A549 (cell line): ENCODE data around the gene IL4. TPM values are rescaled to one million over a fixed set of nuclear protein-coding genes. Genes with fewer than 3 reads are reported as not detected.

Experiments
- ATAC-seq, 2 experiments: fragments of 200-7000 bp in 1 of 2; fragments of >200 bp in 1 of 2; cut with Nextera tagmentation in 1 of 2; cut with Tn5 transposase in 1 of 2; 3 replicates each; pipeline versions ENCODE4 v1.8.0 to v1.9.1; 2018 to 2020; ENCODE audit warnings: mild to moderate bottlenecking in 1 of 2, moderate library complexity in 1 of 2
- CTCF ChIA-PET: fragments of 300-600 bp; sonication (Branson Sonifier 250); formaldehyde crosslinking; extraction: SDS; loops from one replicate; lab custom pipeline; 2021; ENCODE audit warnings: antibody characterized with exemption, inconsistent platforms; lab: Yijun Ruan, JAX
- POLR2A ChIA-PET: fragments of 350-600 bp; formaldehyde crosslinking; extraction: SDS; loops from one replicate; lab custom pipeline; 2021; ENCODE audit warnings: antibody characterized with exemption, inconsistent platforms; lab: Yijun Ruan, JAX
- DNase-seq, 2 experiments: peaks; one replicate each; pipeline versions ENCODE4 v3.0.0 to v3.0.0-alpha.2; 2011 to 2016; ENCODE audit warnings: low read depth in 1 of 2, low spot score in 1 of 2
- FAIRE-seq: peaks from 2 replicates; lab custom pipeline; 2011; peaks lifted over from hg19 to GRCh38; lab: Jason Lieb, UNC
- H3K27ac ChIP-seq, 2 experiments: fragments of >200 bp; sonication (Bioruptor Twin); formaldehyde crosslinking; 3 replicates each; pipeline ENCODE4 v1.5.1; 2016 to 2017
- H3K4me1 ChIP-seq: fragments of >200 bp; sonication (Bioruptor Twin); formaldehyde crosslinking; 3 replicates; pipeline ENCODE4 v1.6.1; 2016
- H3K4me2 ChIP-seq: fragments of >200 bp; sonication (Bioruptor Twin); formaldehyde crosslinking; 3 replicates; pipeline ENCODE4 v1.6.1; 2016
- H3K4me3 ChIP-seq: fragments of >200 bp; sonication (Bioruptor Twin); formaldehyde crosslinking; 3 replicates; pipeline ENCODE4 v1.5.1; 2016
- H3K9me3 ChIP-seq: fragments of >200 bp; sonication (Bioruptor Twin); formaldehyde crosslinking; 3 replicates; pipeline ENCODE4 v1.6.1; 2016
- ESRRA ChIP-seq: fragments of 150-350 bp; IDR thresholded peaks from 2 replicates; pipeline ENCODE4 v1.6.1; 2014; ENCODE audit warnings: mild to moderate bottlenecking, low read length, borderline replicate concordance
- FOXS1 ChIP-seq: fragments of 250-450 bp; sonication (Bioruptor Pico); IDR thresholded peaks from 2 replicates; pipeline ENCODE4 v1.5.0; 2020; ENCODE audit warnings: mild to moderate bottlenecking, moderate library complexity
- HOXA7 ChIP-seq: fragments of 250-450 bp; sonication (Bioruptor Pico); IDR thresholded peaks from 2 replicates; pipeline ENCODE4 v1.5.0; 2020; ENCODE audit warnings: mild to moderate bottlenecking, moderate library complexity
- KDM5A ChIP-seq: fragments of 200-600 bp; sonication (generic); IDR thresholded peaks from 2 replicates; pipeline ENCODE4 v1.6.1; 2016; ENCODE audit warnings: antibody characterized with exemption, mild to moderate bottlenecking
- MAZ ChIP-seq: fragments of 150-350 bp; IDR thresholded peaks from 2 replicates; pipeline ENCODE4 v1.6.1; 2014; ENCODE audit warnings: antibody characterized with exemption, low read depth, low read length, borderline replicate concordance
- MYC ChIP-seq: IDR thresholded peaks from 2 replicates; pipeline ENCODE4 v1.6.1; 2012; ENCODE audit warnings: mild to moderate bottlenecking, inconsistent platforms, low read length, improper control_type of control experiment, borderline replicate concordance
- POLR2AphosphoS2 ChIP-seq: conservative IDR thresholded peaks from 2 replicates; pipeline ENCODE4 v1.6.1; 2012; ENCODE audit warnings: low read length, improper control_type of control experiment, inconsistent platforms
- RAD21 ChIP-seq, 2 experiments: fragments of >200 bp in 1 of 2; sonication (Bioruptor Twin) in 1 of 2; formaldehyde crosslinking in 1 of 2; IDR thresholded peaks in 1 of 2; conservative IDR thresholded peaks in 1 of 2; 2 replicates in 1 of 2; 3 replicates in 1 of 2; pipeline ENCODE4 v1.6.1; 2012 to 2018; ENCODE audit warnings: inconsistent platforms in 1 of 2
- RARB ChIP-seq: fragments of 250-450 bp; sonication (Bioruptor Pico); IDR thresholded peaks from 2 replicates; pipeline ENCODE4 v1.8.0; 2021; ENCODE audit warnings: mild to moderate bottlenecking, moderate library complexity
- RCOR1 ChIP-seq: fragments of 150-350 bp; IDR thresholded peaks from 2 replicates; pipeline ENCODE4 v1.6.1; 2014; ENCODE audit warnings: antibody characterized with exemption, low read length, low read depth
- RNF2 ChIP-seq: fragments of 200-600 bp; sonication (generic); IDR thresholded peaks from 2 replicates; pipeline ENCODE4 v1.6.1; 2016; ENCODE audit warnings: low read depth, mild to moderate bottlenecking, antibody characterized with exemption, moderate library complexity, borderline replicate concordance
- ZC3H11A ChIP-seq: fragments of 450-650 bp; IDR thresholded peaks from 2 replicates; pipeline ENCODE4 v1.6.1; 2014; ENCODE audit warnings: antibody characterized with exemption, mild to moderate bottlenecking
- ZFP36 ChIP-seq: fragments of 450-650 bp; IDR thresholded peaks from 2 replicates; pipeline ENCODE4 v1.6.1; 2014; ENCODE audit warnings: borderline replicate concordance; ENCODE audit not compliant: partially characterized antibody
- ZSCAN20 ChIP-seq: fragments of 250-450 bp; sonication (Bioruptor Pico); IDR thresholded peaks from 2 replicates; pipeline ENCODE4 v1.8.0; 2022; ENCODE audit warnings: mild to moderate bottlenecking, moderate library complexity
- WGBS: methylation state at CpG from one replicate; pipeline ENCODE4 v1.1.6; 2017; ENCODE audit errors: missing lambda C conversion rate; 5-methylcytosine and 5-hydroxymethylcytosine counted together
- polyA plus RNA-seq, 4 experiments: library from polyadenylated mRNA; depleted of rRNA in 3 of 4; stranded (reverse); fragments of >200 nt; fragmentation: RNase III in 1 of 4; extraction: RNeasy Plus Mini Kit Qiagen cat#74134 plus additional on column Dnase treatment in 1 of 4; gene quantifications; 2 replicates in 3 of 4; 3 replicates in 1 of 4; pipeline ENCODE4 v1.2.3, GENCODE V29; 2011 to 2017
- TF ChIP-seq, protein P1 (sequence below): IDR thresholded peaks from 2 replicates; pipeline ENCODE4 v1.6.1; 2012; ENCODE audit warnings: low read depth, borderline replicate concordance
- TF ChIP-seq, protein P2 (sequence below): IDR thresholded peaks from 2 replicates; pipeline ENCODE4 v1.6.1; 2012
- TF ChIP-seq, protein P3 (sequence below): fragments of 150-350 bp; IDR thresholded peaks from 2 replicates; pipeline ENCODE4 v1.6.1; 2014; ENCODE audit warnings: low read depth, mild to moderate bottlenecking, low read length
- TF ChIP-seq, protein P4 (sequence below): fragments of 450-650 bp; IDR thresholded peaks from 2 replicates; pipeline ENCODE4 v1.6.1; 2014; ENCODE audit warnings: antibody characterized with exemption

Gene IL4
- polyA plus RNA-seq, 2 of the 4 experiments (the other 2 are of a cell fraction), result not detected

DNA sequence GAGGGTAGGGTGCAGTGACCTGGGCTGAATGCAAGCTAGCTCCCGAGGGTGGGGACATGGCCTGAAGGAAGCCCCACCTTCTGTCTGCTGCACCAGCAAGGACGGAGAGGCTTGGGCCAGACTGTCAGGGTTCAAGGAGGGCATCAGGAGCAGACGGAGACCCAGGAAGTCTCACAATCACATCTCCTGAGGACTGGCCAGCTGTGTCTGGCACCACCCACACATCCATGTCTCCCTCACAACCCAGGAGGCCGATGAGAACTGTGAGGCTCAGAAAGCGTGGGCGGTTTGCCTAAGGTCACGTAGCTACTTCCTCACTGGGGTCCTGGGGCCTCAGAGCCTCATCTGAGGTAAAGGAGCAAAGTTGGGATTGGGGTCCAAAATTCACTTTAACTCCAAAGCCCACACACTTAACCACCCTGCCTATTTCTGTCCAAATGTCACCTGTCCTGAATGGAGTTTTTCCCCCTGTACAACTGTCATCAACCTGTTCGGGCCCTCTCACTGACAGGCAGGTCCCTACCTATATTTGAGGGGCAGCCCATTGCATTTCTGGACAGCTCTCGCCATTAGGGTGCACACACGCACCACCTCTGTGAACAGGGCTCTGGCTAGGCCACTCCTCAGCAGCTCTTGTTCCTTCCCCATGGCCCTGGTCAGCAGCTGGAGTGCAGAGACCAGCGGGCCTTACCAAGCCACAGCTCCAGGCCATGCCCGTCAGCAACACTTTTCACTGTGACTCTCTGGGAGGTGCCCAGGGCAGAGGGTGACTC is 12.4 kb upstream of the IL4 start:
- no peak overlapping the region for H3K4me2 ChIP-seq
- 83% methylated on average over 12 of the region's 12 CpGs for WGBS
- no peak overlapping the region for H3K27ac ChIP-seq
- ChIA-PET POLR2A (no interaction called here), CTCF (interaction anchor here (0.9 to 6.4 kb wide), 3 partner anchors 17 to 134 kb away, joined by 3 to 37 read pairs (median 3); no protein-coding TSS in a partner anchor)
- H3K4me1 ChIP-seq, result no peaks in the 10 kb centered on the region
- TF ChIP-seq ESRRA (no peak), RAD21 (conservative IDR thresholded peaks at IDR 0.05 in 1 of 2, IDR thresholded peaks at IDR 0.05 in 1 of 2) (peak in 1 of 2 experiments; percentile 28; a peak in 2 of 5 replicates)
- H3K9me3 ChIP-seq, result no peaks in the 10 kb centered on the region
- DNase-seq, result no peak
- peak; percentile 17 to 32; a peak in 4 of 6 replicates for ATAC-seq
- no peak overlapping the region for H3K4me3 ChIP-seq
- no peak for FAIRE-seq

DNA sequence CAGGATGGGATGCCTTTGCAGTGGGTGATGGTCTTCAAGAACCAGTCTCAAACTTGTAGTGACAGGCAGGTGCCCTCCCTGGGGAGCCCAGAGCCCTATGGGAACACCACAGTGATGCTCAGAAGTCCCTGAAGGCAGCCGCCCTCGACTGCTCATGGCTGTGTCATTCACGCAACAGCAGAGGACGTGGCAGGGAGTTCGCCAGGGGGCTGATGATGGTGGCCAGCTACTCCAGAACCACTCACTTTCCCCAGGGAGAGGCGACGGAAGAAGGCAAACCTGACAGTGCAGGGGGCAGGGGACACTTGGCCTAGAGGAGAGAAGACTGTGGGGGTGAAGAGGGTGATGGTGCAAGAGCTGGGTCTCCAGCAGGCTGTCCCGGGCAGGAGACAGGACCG is 11.8 kb upstream of the IL4 start:
- TF ChIP-seq, protein P1, sequence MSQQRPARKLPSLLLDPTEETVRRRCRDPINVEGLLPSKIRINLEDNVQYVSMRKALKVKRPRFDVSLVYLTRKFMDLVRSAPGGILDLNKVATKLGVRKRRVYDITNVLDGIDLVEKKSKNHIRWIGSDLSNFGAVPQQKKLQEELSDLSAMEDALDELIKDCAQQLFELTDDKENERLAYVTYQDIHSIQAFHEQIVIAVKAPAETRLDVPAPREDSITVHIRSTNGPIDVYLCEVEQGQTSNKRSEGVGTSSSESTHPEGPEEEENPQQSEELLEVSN, result no peak
- no peak for TF ChIP-seq HOXA7 (CRISPR knock-in tag)
- no peak overlapping the region for H3K4me3 ChIP-seq
- CTCF ChIA-PET, result interaction anchor here (1.0 to 6.4 kb wide), 2 partner anchors 16 to 25 kb away, joined by 3 to 37 read pairs; no protein-coding TSS in a partner anchor
- FAIRE-seq (no peak), ATAC-seq (no peak; a peak in 1 of 6 replicates), DNase-seq (no peak)
- H3K27ac ChIP-seq, result no peak overlapping the region
- H3K4me1 ChIP-seq, result no peaks in the 10 kb centered on the region
- no peaks in the 10 kb centered on the region for H3K9me3 ChIP-seq
- H3K4me2 ChIP-seq, result no peak overlapping the region
- WGBS, result 93% methylated on average over 9 of the region's 9 CpGs
- POLR2A ChIA-PET, result no interaction called here

DNA sequence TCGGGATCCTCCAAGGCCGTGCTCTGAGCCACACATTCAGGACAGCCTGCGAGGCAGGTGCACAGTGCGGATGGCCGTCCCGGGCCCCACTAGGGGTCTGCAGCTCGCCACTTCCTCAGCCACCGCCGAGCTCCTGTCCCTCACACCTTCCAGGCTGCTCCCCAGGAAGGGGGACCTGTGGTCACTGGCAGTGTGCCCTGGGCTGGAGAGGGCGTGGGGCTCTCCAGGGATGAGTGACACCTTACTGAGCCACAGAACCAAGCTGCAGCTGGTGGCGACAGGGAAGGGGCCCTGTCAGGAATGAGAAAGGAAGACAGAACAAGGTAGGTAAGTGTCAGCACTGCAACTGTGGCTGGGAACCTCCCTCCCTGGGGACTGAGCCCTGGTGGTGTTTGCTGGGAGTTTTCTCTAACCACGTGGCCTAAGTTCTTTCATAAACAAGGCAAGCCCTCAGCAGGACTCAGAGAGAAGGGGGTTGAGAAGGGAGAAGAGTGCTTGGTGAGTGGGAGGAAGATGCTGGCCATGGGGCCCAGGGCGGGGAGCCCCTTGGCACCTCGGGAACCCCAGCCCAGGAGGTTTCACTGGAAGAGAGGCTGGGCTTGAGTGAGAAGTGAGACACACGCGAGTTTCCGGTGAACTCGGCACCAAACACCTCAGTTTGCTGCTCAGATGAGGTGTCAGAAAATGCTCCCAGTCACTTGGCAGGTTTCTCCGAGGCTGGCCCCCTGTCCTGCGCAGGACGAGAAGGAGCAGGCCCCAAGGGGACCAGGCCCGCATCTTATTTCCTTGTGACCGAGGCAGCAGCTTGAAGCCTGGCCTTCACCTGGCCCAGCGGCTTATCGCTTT is 10.6 kb upstream of the IL4 start:
- no peak overlapping the region for H3K4me2 ChIP-seq
- DNase-seq, result peak in 1 of 2 experiments; percentile 13
- ATAC-seq, result peak; percentile 36 to 52; a peak in 5 of 6 replicates
- FAIRE-seq, result no peak
- WGBS, result 85% methylated on average over 24 of the region's 25 CpGs
- CTCF ChIA-PET, result interaction anchor here (0.6 to 6.4 kb wide), 5 partner anchors 11 to 148 kb away, joined by 3 to 37 read pairs (median 3); no protein-coding TSS in a partner anchor
- TF ChIP-seq ZSCAN20 (CRISPR knock-in tag) (no peak), ZC3H11A (no peak), RCOR1 (no peak), KDM5A (no peak), ZFP36 (no peak), MAZ (no peak), POLR2AphosphoS2 (no peak), RNF2 (no peak), FOXS1 (no peak), RARB (CRISPR knock-in tag) (no peak), ESRRA (no peak), MYC (no peak)
- TF ChIP-seq, protein P2, sequence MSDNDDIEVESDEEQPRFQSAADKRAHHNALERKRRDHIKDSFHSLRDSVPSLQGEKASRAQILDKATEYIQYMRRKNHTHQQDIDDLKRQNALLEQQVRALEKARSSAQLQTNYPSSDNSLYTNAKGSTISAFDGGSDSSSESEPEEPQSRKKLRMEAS, result no peak
- TF ChIP-seq, protein P3, sequence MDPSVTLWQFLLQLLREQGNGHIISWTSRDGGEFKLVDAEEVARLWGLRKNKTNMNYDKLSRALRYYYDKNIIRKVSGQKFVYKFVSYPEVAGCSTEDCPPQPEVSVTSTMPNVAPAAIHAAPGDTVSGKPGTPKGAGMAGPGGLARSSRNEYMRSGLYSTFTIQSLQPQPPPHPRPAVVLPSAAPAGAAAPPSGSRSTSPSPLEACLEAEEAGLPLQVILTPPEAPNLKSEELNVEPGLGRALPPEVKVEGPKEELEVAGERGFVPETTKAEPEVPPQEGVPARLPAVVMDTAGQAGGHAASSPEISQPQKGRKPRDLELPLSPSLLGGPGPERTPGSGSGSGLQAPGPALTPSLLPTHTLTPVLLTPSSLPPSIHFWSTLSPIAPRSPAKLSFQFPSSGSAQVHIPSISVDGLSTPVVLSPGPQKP, result no peak
- TF ChIP-seq, protein P4, sequence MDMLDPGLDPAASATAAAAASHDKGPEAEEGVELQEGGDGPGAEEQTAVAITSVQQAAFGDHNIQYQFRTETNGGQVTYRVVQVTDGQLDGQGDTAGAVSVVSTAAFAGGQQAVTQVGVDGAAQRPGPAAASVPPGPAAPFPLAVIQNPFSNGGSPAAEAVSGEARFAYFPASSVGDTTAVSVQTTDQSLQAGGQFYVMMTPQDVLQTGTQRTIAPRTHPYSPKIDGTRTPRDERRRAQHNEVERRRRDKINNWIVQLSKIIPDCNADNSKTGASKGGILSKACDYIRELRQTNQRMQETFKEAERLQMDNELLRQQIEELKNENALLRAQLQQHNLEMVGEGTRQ, result no peak
- H3K4me1 ChIP-seq, result no peaks in the 10 kb centered on the region
- H3K27ac ChIP-seq, result no peak overlapping the region
- POLR2A ChIA-PET, result no interaction called here
- H3K4me3 ChIP-seq, result no peak overlapping the region
- no peaks in the 10 kb centered on the region for H3K9me3 ChIP-seq
